H9 (cell line): ENCODE measurements around the gene DLG2. TPM values are rescaled to one million over a fixed set of nuclear protein-coding genes. Genes with fewer than 3 reads are reported as not detected.

Experiments used
- DNase-seq: peaks from one replicate; pipeline ENCODE4 v3.0.0-alpha.2; 2017
- H2AFZ ChIP-seq: one replicate; pipeline ENCODE4 v1.6.1; 2013; ENCODE audit warnings: mild to moderate bottlenecking, low read length, control low read depth, moderate library complexity
- H2AK5ac ChIP-seq: 2 replicates; pipeline ENCODE4 v1.6.1; 2013; ENCODE audit warnings: low read length, control low read depth, mixed read lengths; ENCODE audit not compliant: insufficient read length
- H2BK120ac ChIP-seq: one replicate; pipeline ENCODE4 v1.6.1; 2013; ENCODE audit warnings: low read depth, mild to moderate bottlenecking, low read length, control low read depth, inconsistent platforms; ENCODE audit not compliant: poor library complexity, severe bottlenecking
- H2BK12ac ChIP-seq: 2 replicates; pipeline ENCODE4 v1.6.1; 2013; ENCODE audit warnings: low read length, control low read depth, mixed read lengths, low read depth; ENCODE audit not compliant: insufficient read length
- H2BK15ac ChIP-seq: 2 replicates; pipeline ENCODE4 v1.6.1; 2013; ENCODE audit warnings: low read depth, low read length, control low read depth
- H2BK20ac ChIP-seq: one replicate; pipeline ENCODE4 v1.6.1; 2013; ENCODE audit warnings: low read depth, mild to moderate bottlenecking, low read length, control low read depth, inconsistent platforms; ENCODE audit not compliant: poor library complexity, severe bottlenecking
- H2BK5ac ChIP-seq: 2 replicates; pipeline ENCODE4 v1.6.1; 2013; ENCODE audit warnings: low read length, control low read depth, mixed read lengths; ENCODE audit not compliant: insufficient read length
- H3K14ac ChIP-seq: 2 replicates; pipeline ENCODE4 v1.6.1; 2013; ENCODE audit warnings: low read length, control low read depth; ENCODE audit not compliant: insufficient read depth
- H3K18ac ChIP-seq: 2 replicates; pipeline ENCODE4 v1.6.1; 2013; ENCODE audit warnings: low read depth, mild to moderate bottlenecking, mixed read lengths, low read length, control low read depth; ENCODE audit not compliant: insufficient read length
- H3K23ac ChIP-seq: 2 replicates; pipeline ENCODE4 v1.6.1; 2013; ENCODE audit warnings: low read length, control low read depth, mixed read lengths, low read depth; ENCODE audit not compliant: insufficient read length
- H3K23me2 ChIP-seq: 2 replicates; pipeline ENCODE4 v1.6.1; 2013; ENCODE audit warnings: low read depth, mild to moderate bottlenecking, mixed read lengths, low read length, control low read depth; ENCODE audit not compliant: insufficient read length, poor library complexity, severe bottlenecking
- H3K27ac ChIP-seq: 2 replicates; pipeline ENCODE4 v1.5.1; 2013; ENCODE audit warnings: low read length, control low read depth, mixed read lengths, low read depth; ENCODE audit not compliant: insufficient read length
- H3K27me3 ChIP-seq: 2 replicates; pipeline ENCODE4 v1.6.1; 2013; ENCODE audit warnings: low read length, control low read depth, inconsistent platforms; ENCODE audit not compliant: insufficient read depth
- H3K4ac ChIP-seq: 2 replicates; pipeline ENCODE4 v1.6.1; 2013; ENCODE audit warnings: low read depth, mild to moderate bottlenecking, control low read depth, inconsistent platforms, low read length, moderate library complexity
- H3K4me1 ChIP-seq: 2 replicates; pipeline ENCODE4 v1.6.1; 2013; ENCODE audit warnings: low read length, control low read depth, inconsistent platforms; ENCODE audit not compliant: insufficient read depth
- H3K4me2 ChIP-seq: 2 replicates; pipeline ENCODE4 v1.6.1; 2013; ENCODE audit warnings: low read length, control low read depth, mixed read lengths; ENCODE audit not compliant: insufficient read length, insufficient read depth
- H3K56ac ChIP-seq: 2 replicates; pipeline ENCODE4 v1.6.1; 2013; ENCODE audit warnings: low read depth, mild to moderate bottlenecking, mixed read lengths, low read length, control low read depth; ENCODE audit not compliant: insufficient read length
- H3K79me1 ChIP-seq: 2 replicates; pipeline ENCODE4 v1.6.1; 2013; ENCODE audit warnings: low read depth, mild to moderate bottlenecking, moderate library complexity, low read length, control low read depth, inconsistent platforms; ENCODE audit not compliant: insufficient read depth, poor library complexity, severe bottlenecking
- H3K79me2 ChIP-seq: 2 replicates; pipeline ENCODE4 v1.6.1; 2013; ENCODE audit warnings: low read length, control low read depth, inconsistent platforms; ENCODE audit not compliant: insufficient read depth
- H3K9ac ChIP-seq: 2 replicates; pipeline ENCODE4 v1.6.1; 2013; ENCODE audit warnings: low read length, control low read depth, mixed read lengths; ENCODE audit not compliant: insufficient read length; ENCODE audit errors: extremely low read depth
- H3K9me3 ChIP-seq: one replicate; pipeline ENCODE4 v1.6.1; 2013; ENCODE audit warnings: low read depth, low read length, inconsistent platforms; ENCODE audit not compliant: control insufficient read depth
- H3T11ph ChIP-seq: one replicate; pipeline ENCODE4 v1.6.1; 2013; ENCODE audit warnings: mild to moderate bottlenecking, low read length, control low read depth, inconsistent platforms
- H4K20me1 ChIP-seq: one replicate; pipeline ENCODE4 v1.6.1; 2013; ENCODE audit not compliant: control insufficient read depth, insufficient read length, insufficient read depth
- H4K5ac ChIP-seq: 2 replicates; pipeline ENCODE4 v1.6.1; 2013; ENCODE audit warnings: low read depth, mild to moderate bottlenecking, mixed read lengths, low read length, control low read depth; ENCODE audit not compliant: insufficient read length
- H4K8ac ChIP-seq: replicated peaks from 2 replicates; pipeline ENCODE4 v1.6.1; 2013; ENCODE audit warnings: low read length, control low read depth, mixed read lengths, low read depth; ENCODE audit not compliant: insufficient read length
- H4K91ac ChIP-seq: 2 replicates; pipeline ENCODE4 v1.6.1; 2013; ENCODE audit warnings: low read depth, mild to moderate bottlenecking, moderate library complexity, mixed read lengths, low read length, control low read depth; ENCODE audit not compliant: insufficient read length
- H3K27ac Mint-ChIP-seq, 3 experiments: 2 replicates in 2 of 3; 3 replicates in 1 of 3; pipeline ENCODE4 v1.8.0; 2020 to 2021; ENCODE audit warnings: mixed read lengths in 3 of 3, mild to moderate bottlenecking in 1 of 3, moderate library complexity in 1 of 3
- H3K27me3 Mint-ChIP-seq: 2 replicates; pipeline ENCODE4 v1.8.0; 2021; ENCODE audit warnings: low read depth, mild to moderate bottlenecking, moderate library complexity, mixed read lengths
- H3K36me3 Mint-ChIP-seq, 3 experiments: 2 replicates in 2 of 3; 3 replicates in 1 of 3; pipeline ENCODE4 v1.8.0; 2020 to 2021; ENCODE audit warnings: low read depth in 3 of 3, mixed read lengths in 3 of 3; ENCODE audit not compliant: insufficient read depth in 1 of 3
- H3K4me1 Mint-ChIP-seq, 2 experiments: 2 replicates each; pipeline ENCODE4 v1.8.0; 2020; ENCODE audit warnings: mixed read lengths in 2 of 2
- H3K4me3 Mint-ChIP-seq, 2 experiments: 2 replicates in 1 of 2; 3 replicates in 1 of 2; pipeline ENCODE4 v1.8.0; 2020 to 2021; ENCODE audit warnings: mild to moderate bottlenecking in 2 of 2, mixed read lengths in 2 of 2, moderate library complexity in 1 of 2
- H3K9me3 Mint-ChIP-seq, 2 experiments: 2 replicates in 1 of 2; 3 replicates in 1 of 2; pipeline ENCODE4 v1.8.0; 2020; ENCODE audit warnings: mild to moderate bottlenecking in 2 of 2, mixed read lengths in 2 of 2, moderate library complexity in 1 of 2
- WGBS: extraction: QIAGEN DNeasy Blood & Tissue Kit; methylation state at CpG from one replicate; pipeline ENCODE4 v1.1.7; 2013; ENCODE audit warnings: missing lambda C conversion rate, low lambda C conversion rate, mixed read lengths; ENCODE audit not compliant: insufficient read length; ENCODE audit errors: extremely low coverage; 5-methylcytosine and 5-hydroxymethylcytosine counted together
- total RNA-seq: library from RNA; stranded (reverse); gene quantifications from 2 replicates; pipeline ENCODE4 v1.2.1, GENCODE V29; 2021
- TF ChIP-seq, protein P1 (sequence below): fragments of 200-600 bp; sonication (generic); conservative IDR thresholded peaks from 3 replicates; pipeline ENCODE4 v1.8.0; 2021; ENCODE audit warnings: antibody characterized with exemption, mild to moderate bottlenecking

DLG2 gene
- total RNA-seq, 1 experiment from 2014 or later, result 8.0 TPM

DNA sequence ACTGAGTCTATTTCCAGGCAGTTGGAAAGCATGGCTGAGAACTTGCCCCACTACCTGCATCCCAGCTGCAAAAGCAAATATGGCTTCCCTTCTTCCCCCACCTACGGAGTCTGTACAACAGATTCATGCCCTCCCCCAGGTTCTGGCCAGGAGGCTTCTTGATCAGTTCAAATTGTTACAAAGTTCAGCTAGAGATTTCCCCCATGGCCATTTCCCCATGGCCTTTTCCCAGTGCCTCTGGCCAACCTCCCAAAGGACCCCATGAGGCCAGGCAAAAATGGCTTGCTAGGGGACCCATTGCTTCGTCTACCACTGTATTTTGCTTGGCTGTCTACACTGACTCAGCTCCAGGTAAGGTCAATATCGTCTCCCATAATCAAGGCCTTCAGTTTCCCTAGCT, 203.3 kb downstream of the DLG2 start:
- peaks cover 16 to 22% of the 10 kb centered on the region in 2 experiments for H3K9me3 Mint-ChIP-seq
- TF ChIP-seq, protein P1, sequence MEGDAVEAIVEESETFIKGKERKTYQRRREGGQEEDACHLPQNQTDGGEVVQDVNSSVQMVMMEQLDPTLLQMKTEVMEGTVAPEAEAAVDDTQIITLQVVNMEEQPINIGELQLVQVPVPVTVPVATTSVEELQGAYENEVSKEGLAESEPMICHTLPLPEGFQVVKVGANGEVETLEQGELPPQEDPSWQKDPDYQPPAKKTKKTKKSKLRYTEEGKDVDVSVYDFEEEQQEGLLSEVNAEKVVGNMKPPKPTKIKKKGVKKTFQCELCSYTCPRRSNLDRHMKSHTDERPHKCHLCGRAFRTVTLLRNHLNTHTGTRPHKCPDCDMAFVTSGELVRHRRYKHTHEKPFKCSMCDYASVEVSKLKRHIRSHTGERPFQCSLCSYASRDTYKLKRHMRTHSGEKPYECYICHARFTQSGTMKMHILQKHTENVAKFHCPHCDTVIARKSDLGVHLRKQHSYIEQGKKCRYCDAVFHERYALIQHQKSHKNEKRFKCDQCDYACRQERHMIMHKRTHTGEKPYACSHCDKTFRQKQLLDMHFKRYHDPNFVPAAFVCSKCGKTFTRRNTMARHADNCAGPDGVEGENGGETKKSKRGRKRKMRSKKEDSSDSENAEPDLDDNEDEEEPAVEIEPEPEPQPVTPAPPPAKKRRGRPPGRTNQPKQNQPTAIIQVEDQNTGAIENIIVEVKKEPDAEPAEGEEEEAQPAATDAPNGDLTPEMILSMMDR, result no peak
- Histone ChIP-seq H3K14ac (no peak overlapping the region), H3K27me3 (no peaks in the 10 kb centered on the region), H4K91ac (no peak overlapping the region), H3K23me2 (no peaks in the 10 kb centered on the region), H2BK12ac (no peak overlapping the region), H3K27ac (no peak overlapping the region), H3K9ac (no peak overlapping the region), H2BK120ac (no peak overlapping the region), H4K5ac (no peak overlapping the region), H3K4me2 (no peak overlapping the region), H4K20me1 (no peaks in the 10 kb centered on the region), H3K4me1 (no peaks in the 10 kb centered on the region; the same call in 1 of the 2 replicates), H3T11ph (no peak overlapping the region), H3K79me2 (no peaks in the 10 kb centered on the region), H3K4ac (no peak overlapping the region), H3K9me3 (no peaks in the 10 kb centered on the region), H2AK5ac (no peak overlapping the region), H2AFZ (no peak overlapping the region), H2BK15ac (no peak overlapping the region), H3K79me1 (no peaks in the 10 kb centered on the region), H3K56ac (no peak overlapping the region), H4K8ac (no peak overlapping the region), H2BK20ac (no peak overlapping the region), H2BK5ac (no peak overlapping the region), H3K23ac (no peak overlapping the region), H3K18ac (no peak overlapping the region)
- no peak overlapping the region; a peak in 1 of 7 replicates for H3K27ac Mint-ChIP-seq
- H3K4me3 Mint-ChIP-seq, result no peak overlapping the region
- peaks cover 5 to 6% of the 10 kb centered on the region in 2 experiments; a peak in 3 of 4 replicates for H3K4me1 Mint-ChIP-seq
- WGBS, result no CpG with 5 or more reads among the region's 3 CpGs
- H3K27me3 Mint-ChIP-seq, result no peaks in the 10 kb centered on the region
- peaks cover 14 to 43% (median 19%) of the 10 kb centered on the region in 3 experiments for H3K36me3 Mint-ChIP-seq
- DNase-seq, result no peak
